ENCODE data around the gene ADPRHL1.

GRCh38 chr13:113401452-113402415 is 51.6 kb downstream of the ADPRHL1 start:
- TF ChIP-seq EZH2 (IDR thresholded peaks at IDR 0.05; ENCODE audit: insufficient read depth, low read length) (no peak), CTCF (IDR thresholded peaks at IDR 0.05; ENCODE audit: insufficient read depth, low read depth, low read length) (no peak)
